K562 (cell line): Measurements from ENCODE around the gene COX6B1. TPM values are rescaled to one million over a fixed set of nuclear protein-coding genes. Genes with fewer than 3 reads are reported as not detected.

Experiments used
- ATAC-seq: fragments of 200-7000 bp; cut with Tn5 transposase; 3 replicates; pipeline ENCODE4 v1.9.1; 2020; ENCODE audit warnings: moderate library complexity
- BruUV-seq: library from RNA; stranded (reverse); fragments of 400-500 nt; replicated peaks from 2 replicates; lab custom pipeline; 2021; lab: Mats Ljungman, UMichigan
- CTCF ChIA-PET: fragments of 300-600 bp; formaldehyde crosslinking; extraction: SDS; loops from one replicate; lab custom pipeline; 2021; ENCODE audit warnings: low intra/inter-chr PET ratio; lab: Yijun Ruan, JAX
- POLR2A ChIA-PET: fragments of 300-600, 350-650 bp; sonication (Branson Sonifier 250); formaldehyde crosslinking; extraction: SDS; loops from one replicate; lab custom pipeline; 2021; ENCODE audit warnings: antibody characterized with exemption, inconsistent platforms; lab: Yijun Ruan, JAX
- DNase-seq, 4 experiments: peaks; one replicate each; pipeline versions ENCODE4 v3.0.0 to v3.0.0-alpha.2; 2011 to 2018; ENCODE audit warnings: low spot score in 3 of 4, mixed read lengths in 3 of 4; ENCODE audit errors: extremely low read depth in 1 of 4
- FAIRE-seq: peaks from 2 replicates; lab custom pipeline; 2011; peaks lifted over from hg19 to GRCh38; lab: Jason Lieb, UNC
- H2AFZ ChIP-seq: 2 replicates; pipeline ENCODE4 v1.6.0; 2011; ENCODE audit warnings: low read depth, low read length, control low read depth, inconsistent platforms
- H3K27ac ChIP-seq: fragments of 200-600 bp; 3 replicates; pipeline ENCODE4 v1.8.0; 2011; ENCODE audit warnings: low read depth, mild to moderate bottlenecking, control low read depth, inconsistent platforms, low read length, moderate library complexity, mixed read lengths; ENCODE audit errors: extremely low read depth
- H3K27me3 ChIP-seq, 2 experiments: fragments of 300-600 bp in 1 of 2; 2 replicates in 1 of 2; 3 replicates in 1 of 2; pipeline versions ENCODE4 v1.6.0 to v1.8.0; 2011; ENCODE audit warnings: inconsistent platforms in 2 of 2, low read length in 2 of 2, mild to moderate bottlenecking in 1 of 2, mixed read lengths in 1 of 2, moderate library complexity in 1 of 2; ENCODE audit not compliant: control insufficient read depth in 2 of 2, insufficient read depth in 2 of 2
- H3K36me3 ChIP-seq: fragments of 300-600 bp; 3 replicates; pipeline ENCODE4 v1.8.0; 2011; ENCODE audit warnings: mild to moderate bottlenecking, low read length, inconsistent platforms; ENCODE audit not compliant: control insufficient read depth, insufficient read depth
- H3K4me1 ChIP-seq, 2 experiments: fragments of 200-600 bp in 1 of 2; replicated peaks in 1 of 2; 2 replicates in 1 of 2; 3 replicates in 1 of 2; pipeline versions ENCODE4 v1.5.1 to v1.8.0; 2011; ENCODE audit warnings: inconsistent platforms in 2 of 2, low read length in 2 of 2, mild to moderate bottlenecking in 1 of 2, mixed read lengths in 1 of 2, moderate library complexity in 1 of 2; ENCODE audit not compliant: control insufficient read depth in 2 of 2, insufficient read depth in 2 of 2
- H3K4me2 ChIP-seq: 2 replicates; pipeline ENCODE4 v1.6.1; 2011; ENCODE audit warnings: low read length, control low read depth, inconsistent platforms, mixed read lengths; ENCODE audit not compliant: insufficient read depth
- H3K4me3 ChIP-seq: fragments of 200-600 bp; sonication (generic), shearing (Covaris generic); 2 replicates; pipeline ENCODE4 v1.5.1; 2016; ENCODE audit warnings: control low read depth, inconsistent platforms
- H3K79me2 ChIP-seq: fragments of 200-600 bp; 3 replicates; pipeline ENCODE4 v1.8.0; 2011; ENCODE audit warnings: low read length, inconsistent platforms; ENCODE audit not compliant: control insufficient read depth, insufficient read depth
- H3K9ac ChIP-seq, 2 experiments: 2 replicates each; pipeline versions ENCODE4 v1.6.0 to v1.6.1; 2011; ENCODE audit warnings: low read depth in 2 of 2, low read length in 2 of 2, control low read depth in 1 of 2, inconsistent platforms in 1 of 2, mild to moderate bottlenecking in 1 of 2, mixed read lengths in 1 of 2; ENCODE audit not compliant: insufficient read depth in 1 of 2
- H3K9me1 ChIP-seq: one replicate; pipeline ENCODE4 v1.6.0; 2011; ENCODE audit warnings: inconsistent platforms, mild to moderate bottlenecking, low read length, moderate library complexity; ENCODE audit not compliant: control insufficient read depth, insufficient read depth
- H3K9me3 ChIP-seq: replicated peaks from 2 replicates; pipeline ENCODE4 v1.5.1; 2011; ENCODE audit warnings: low read depth, low read length, inconsistent platforms; ENCODE audit not compliant: control insufficient read depth, insufficient read depth
- H4K20me1 ChIP-seq: replicated peaks from 2 replicates; pipeline ENCODE4 v1.6.1; 2011; ENCODE audit warnings: low read length, inconsistent platforms, mixed read lengths; ENCODE audit not compliant: control insufficient read depth, insufficient read depth
- ESRRB ChIP-seq: fragments of 250-450 bp; sonication (Bioruptor Pico); IDR thresholded peaks from 2 replicates; pipeline ENCODE4 v1.5.0; 2020; ENCODE audit warnings: mild to moderate bottlenecking, moderate library complexity, borderline replicate concordance
- IFI16 ChIP-seq: fragments of 250-450 bp; sonication (Bioruptor Pico); IDR thresholded peaks from 2 replicates; pipeline ENCODE4 v2.1.2; 2022; ENCODE audit warnings: mild to moderate bottlenecking, inconsistent platforms
- MECOM ChIP-seq: fragments of 250-450 bp; sonication (Bioruptor Pico); IDR thresholded peaks from 2 replicates; pipeline ENCODE4 v1.8.0; 2022; ENCODE audit warnings: inconsistent platforms
- SRSF7 ChIP-seq: fragments of 200-400 bp; formaldehyde crosslinking; optimal IDR thresholded peaks from 2 replicates; pipeline ENCODE3; 2017; ENCODE audit warnings: mild to moderate bottlenecking, low read depth, low read length
- TSHZ1 ChIP-seq: fragments of 250-450 bp; sonication (Bioruptor Pico); IDR thresholded peaks from 2 replicates; pipeline ENCODE4 v1.4.0; 2020; ENCODE audit warnings: mild to moderate bottlenecking, moderate library complexity
- ZNF609 ChIP-seq: sonication (generic); formaldehyde crosslinking; IDR thresholded peaks from 2 replicates; pipeline ENCODE4 v1.8.1; 2023; ENCODE audit warnings: missing genetic modification reagents, mild to moderate bottlenecking, borderline replicate concordance
- WGBS: fragments of 100-300 bp; shearing (Covaris generic); methylation state at CpG from one replicate; pipeline ENCODE4 v1.1.6; 2016; ENCODE audit warnings: low coverage, mixed read lengths; ENCODE audit not compliant: insufficient coverage; ENCODE audit errors: missing lambda C conversion rate; 5-methylcytosine and 5-hydroxymethylcytosine counted together
- in situ Hi-C: fragments of 300-500 bp; cut with MboI; formaldehyde crosslinking; loops from 4 replicates; pipeline ENCODE4 v1.15.0; 2018; ENCODE audit warnings: inconsistent platforms, mixed read lengths
- intact Hi-C: fragments of 100-400 bp; cut with micrococcal nuclease; formaldehyde crosslinking; loops from 2 replicates; pipeline ENCODE4 v1.14.2; 2022
- polyA plus RNA-seq, 8 experiments: library from polyadenylated mRNA; depleted of rRNA in 4 of 8; stranded (reverse) in 5 of 8; unstranded in 3 of 8; fragments of >200 nt; fragmentation: Nextera tagmentation in 2 of 8; fragmentation: Illumina TruSeq in 1 of 8; extraction: Ambion mirVana in 2 of 8; extraction: Trizol in 1 of 8; gene quantifications; 2 replicates each; pipeline versions ENCODE4 v1.2.1 to v1.2.3, GENCODE V29; 2011 to 2014; ENCODE audit warnings: inconsistent platforms in 1 of 8, missing spikeins in 1 of 8
- total RNA-seq, 7 experiments: library from RNA; depleted of rRNA in 6 of 7; stranded (reverse); fragments of >200 nt in 6 of 7; fragmentation: Illumina TruSeq in 2 of 7; extraction: Trizol in 2 of 7; gene quantifications; 2 replicates each; pipeline versions ENCODE4 v1.2.1 to v1.2.3, GENCODE V29; 2011 to 2021; ENCODE audit warnings: low replicate concordance in 1 of 7
- TF ChIP-seq, protein P1 (sequence below), 2 experiments: fragments of 450-650 bp; IDR thresholded peaks; 2 replicates each; pipeline ENCODE4 v1.6.1; 2018; ENCODE audit warnings: mild to moderate bottlenecking in 2 of 2, low read depth in 1 of 2; ENCODE audit not compliant: partially characterized antibody in 2 of 2

Gene COX6B1
- total and polyA plus RNA-seq, 9 of the 15 experiments (the other 6 are each of a cell fraction or from before 2014, with no cell fraction given), result 777 to 2,393 (median 1,219) TPM

DNA sequence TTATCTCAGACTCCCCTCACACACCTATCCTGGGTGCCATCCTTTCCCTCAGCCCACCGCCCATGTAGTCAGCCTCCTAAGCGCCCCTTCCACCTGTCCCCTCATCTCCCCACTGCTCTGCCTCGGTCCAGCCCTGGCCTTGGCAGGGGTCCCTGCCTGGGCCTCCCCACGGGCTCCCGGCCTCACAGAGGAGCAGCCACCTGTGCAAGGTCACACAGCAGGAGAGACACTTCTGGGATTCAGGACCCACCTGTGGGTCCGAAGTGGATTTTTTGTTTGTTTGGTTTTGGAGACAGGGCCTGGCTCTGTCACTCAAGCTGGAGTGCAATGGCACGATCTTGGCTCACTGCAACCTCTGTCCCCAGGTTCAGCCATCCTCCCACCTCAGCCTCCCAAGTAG, 17.5 kb downstream of the COX6B1 start:
- CTCF ChIA-PET, result no interaction called here
- in situ Hi-C loops, result no loop called here
- H3K27ac ChIP-seq, result no peak overlapping the region
- 31% methylated on average over 7 of the region's 7 CpGs for WGBS
- FAIRE-seq (no peak), ATAC-seq (no peak), DNase-seq (no peak)
- peaks cover 16 to 29% of the 10 kb centered on the region in 2 experiments; a peak in 4 of 5 replicates for H3K27me3 ChIP-seq
- intact Hi-C loops, result no loop called here
- no peak overlapping the region for H3K4me3 ChIP-seq
- POLR2A ChIA-PET, result no interaction called here
- peaks cover 0 to 12% of the 10 kb centered on the region in 2 experiments; a peak in 3 of 5 replicates for H3K4me1 ChIP-seq
- BruUV-seq, result no TSS peak
- H3K9ac ChIP-seq, result no peak overlapping the region
- H4K20me1 ChIP-seq, result no peaks in the 10 kb centered on the region
- H2AFZ ChIP-seq, result no peak overlapping the region
- no peaks in the 10 kb centered on the region for H3K36me3 ChIP-seq
- no peaks in the 10 kb centered on the region for H3K9me3 ChIP-seq
- no peaks in the 10 kb centered on the region for H3K9me1 ChIP-seq
- H3K4me2 ChIP-seq, result no peak overlapping the region
- no peaks in the 10 kb centered on the region for H3K79me2 ChIP-seq
- TF ChIP-seq TSHZ1 (CRISPR knock-in tag) (no peak), ZNF609 (CRISPR knock-in tag) (no peak), MECOM (no peak), SRSF7 (no peak), IFI16 (CRISPR knock-in tag) (no peak), ESRRB (CRISPR knock-in tag) (no peak)
- TF ChIP-seq, protein P1, sequence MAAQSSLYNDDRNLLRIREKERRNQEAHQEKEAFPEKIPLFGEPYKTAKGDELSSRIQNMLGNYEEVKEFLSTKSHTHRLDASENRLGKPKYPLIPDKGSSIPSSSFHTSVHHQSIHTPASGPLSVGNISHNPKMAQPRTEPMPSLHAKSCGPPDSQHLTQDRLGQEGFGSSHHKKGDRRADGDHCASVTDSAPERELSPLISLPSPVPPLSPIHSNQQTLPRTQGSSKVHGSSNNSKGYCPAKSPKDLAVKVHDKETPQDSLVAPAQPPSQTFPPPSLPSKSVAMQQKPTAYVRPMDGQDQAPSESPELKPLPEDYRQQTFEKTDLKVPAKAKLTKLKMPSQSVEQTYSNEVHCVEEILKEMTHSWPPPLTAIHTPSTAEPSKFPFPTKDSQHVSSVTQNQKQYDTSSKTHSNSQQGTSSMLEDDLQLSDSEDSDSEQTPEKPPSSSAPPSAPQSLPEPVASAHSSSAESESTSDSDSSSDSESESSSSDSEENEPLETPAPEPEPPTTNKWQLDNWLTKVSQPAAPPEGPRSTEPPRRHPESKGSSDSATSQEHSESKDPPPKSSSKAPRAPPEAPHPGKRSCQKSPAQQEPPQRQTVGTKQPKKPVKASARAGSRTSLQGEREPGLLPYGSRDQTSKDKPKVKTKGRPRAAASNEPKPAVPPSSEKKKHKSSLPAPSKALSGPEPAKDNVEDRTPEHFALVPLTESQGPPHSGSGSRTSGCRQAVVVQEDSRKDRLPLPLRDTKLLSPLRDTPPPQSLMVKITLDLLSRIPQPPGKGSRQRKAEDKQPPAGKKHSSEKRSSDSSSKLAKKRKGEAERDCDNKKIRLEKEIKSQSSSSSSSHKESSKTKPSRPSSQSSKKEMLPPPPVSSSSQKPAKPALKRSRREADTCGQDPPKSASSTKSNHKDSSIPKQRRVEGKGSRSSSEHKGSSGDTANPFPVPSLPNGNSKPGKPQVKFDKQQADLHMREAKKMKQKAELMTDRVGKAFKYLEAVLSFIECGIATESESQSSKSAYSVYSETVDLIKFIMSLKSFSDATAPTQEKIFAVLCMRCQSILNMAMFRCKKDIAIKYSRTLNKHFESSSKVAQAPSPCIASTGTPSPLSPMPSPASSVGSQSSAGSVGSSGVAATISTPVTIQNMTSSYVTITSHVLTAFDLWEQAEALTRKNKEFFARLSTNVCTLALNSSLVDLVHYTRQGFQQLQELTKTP (IDR thresholded peaks at IDR 0.05; ENCODE audit: low read depth in 1 of 2, partially characterized antibody in 2 of 2), result no peak
